ENCODE results near the gene CXCL10. TPM values are rescaled to one million over a fixed set of nuclear protein-coding genes. Genes with fewer than 3 reads are reported as not detected.

CXCL10 gene
- total and polyA plus RNA-seq, 4 donors: 0.84 to 9.4 (median 1.2) TPM

DNA sequence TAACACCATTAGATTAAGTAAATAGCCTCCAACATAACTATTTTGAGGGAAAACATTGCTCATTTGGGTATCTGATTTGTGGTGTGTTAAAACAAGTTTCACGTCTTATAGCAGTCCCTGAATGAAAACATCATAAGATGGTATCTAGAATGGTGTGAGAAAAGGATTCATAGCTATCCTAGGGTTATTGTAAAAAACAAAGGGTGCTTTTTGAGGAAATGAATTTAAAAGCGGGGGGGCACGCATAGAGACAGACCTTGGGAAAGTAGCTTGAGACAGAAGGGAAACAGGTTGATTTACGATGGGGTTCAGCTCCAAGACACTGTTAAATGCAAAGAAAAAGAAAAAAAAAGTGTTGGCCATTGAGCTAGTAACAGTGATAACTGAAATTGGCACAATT lies 768 bp upstream of the CXCL10 start (continued):
- TF ChIP-seq, protein P1, sequence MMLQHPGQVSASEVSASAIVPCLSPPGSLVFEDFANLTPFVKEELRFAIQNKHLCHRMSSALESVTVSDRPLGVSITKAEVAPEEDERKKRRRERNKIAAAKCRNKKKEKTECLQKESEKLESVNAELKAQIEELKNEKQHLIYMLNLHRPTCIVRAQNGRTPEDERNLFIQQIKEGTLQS (IDR thresholded peaks at IDR 0.05): no peak
- TF ChIP-seq YY1 (IDR thresholded peaks at IDR 0.05) (no peak), RAD21 (IDR thresholded peaks at IDR 0.05) (no peak), NR2F2 (IDR thresholded peaks at IDR 0.05) (no peak)
- TF ChIP-seq, protein P2, sequence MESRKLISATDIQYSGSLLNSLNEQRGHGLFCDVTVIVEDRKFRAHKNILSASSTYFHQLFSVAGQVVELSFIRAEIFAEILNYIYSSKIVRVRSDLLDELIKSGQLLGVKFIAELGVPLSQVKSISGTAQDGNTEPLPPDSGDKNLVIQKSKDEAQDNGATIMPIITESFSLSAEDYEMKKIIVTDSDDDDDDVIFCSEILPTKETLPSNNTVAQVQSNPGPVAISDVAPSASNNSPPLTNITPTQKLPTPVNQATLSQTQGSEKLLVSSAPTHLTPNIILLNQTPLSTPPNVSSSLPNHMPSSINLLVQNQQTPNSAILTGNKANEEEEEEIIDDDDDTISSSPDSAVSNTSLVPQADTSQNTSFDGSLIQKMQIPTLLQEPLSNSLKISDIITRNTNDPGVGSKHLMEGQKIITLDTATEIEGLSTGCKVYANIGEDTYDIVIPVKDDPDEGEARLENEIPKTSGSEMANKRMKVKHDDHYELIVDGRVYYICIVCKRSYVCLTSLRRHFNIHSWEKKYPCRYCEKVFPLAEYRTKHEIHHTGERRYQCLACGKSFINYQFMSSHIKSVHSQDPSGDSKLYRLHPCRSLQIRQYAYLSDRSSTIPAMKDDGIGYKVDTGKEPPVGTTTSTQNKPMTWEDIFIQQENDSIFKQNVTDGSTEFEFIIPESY (IDR thresholded peaks at IDR 0.05): no peak

DNA sequence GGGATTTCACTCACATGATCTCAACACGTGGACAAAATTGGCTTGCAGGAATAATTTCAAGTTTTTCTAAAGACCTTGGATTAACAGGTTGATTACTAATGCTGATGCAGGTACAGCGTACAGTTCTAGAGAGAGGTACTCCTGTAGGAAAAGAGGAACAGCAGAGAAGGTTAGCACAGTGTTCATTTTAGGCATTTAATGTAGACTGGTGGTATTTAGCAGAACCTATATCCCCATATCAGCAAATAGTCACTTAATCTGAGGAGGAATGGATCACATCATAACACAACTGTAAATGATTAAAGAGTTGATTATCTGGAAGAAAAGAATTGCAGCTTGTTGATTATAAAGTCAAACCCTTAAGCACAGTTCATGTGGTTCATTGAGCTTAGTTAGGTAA lies 620 bp downstream of the CXCL10 start:
- DNase-seq (ENCODE audit: low spot score): no peak
- H3K9ac ChIP-seq (ENCODE audit: low read depth in 1 of 2, low read length in 2 of 2): no peak overlapping the region
- no peak overlapping the region for H3K27ac ChIP-seq (ENCODE audit: low read depth in 1 of 2, low read length in 2 of 2)
- 89% methylated on average over 2 of the region's 2 CpGs for WGBS
- H3K36me3 ChIP-seq (ENCODE audit: control insufficient read depth in 4 of 4, insufficient read depth in 3 of 4, low read depth in 1 of 4, low read length in 3 of 4): no peaks in the 10 kb centered on the region
- TF ChIP-seq, protein P3, sequence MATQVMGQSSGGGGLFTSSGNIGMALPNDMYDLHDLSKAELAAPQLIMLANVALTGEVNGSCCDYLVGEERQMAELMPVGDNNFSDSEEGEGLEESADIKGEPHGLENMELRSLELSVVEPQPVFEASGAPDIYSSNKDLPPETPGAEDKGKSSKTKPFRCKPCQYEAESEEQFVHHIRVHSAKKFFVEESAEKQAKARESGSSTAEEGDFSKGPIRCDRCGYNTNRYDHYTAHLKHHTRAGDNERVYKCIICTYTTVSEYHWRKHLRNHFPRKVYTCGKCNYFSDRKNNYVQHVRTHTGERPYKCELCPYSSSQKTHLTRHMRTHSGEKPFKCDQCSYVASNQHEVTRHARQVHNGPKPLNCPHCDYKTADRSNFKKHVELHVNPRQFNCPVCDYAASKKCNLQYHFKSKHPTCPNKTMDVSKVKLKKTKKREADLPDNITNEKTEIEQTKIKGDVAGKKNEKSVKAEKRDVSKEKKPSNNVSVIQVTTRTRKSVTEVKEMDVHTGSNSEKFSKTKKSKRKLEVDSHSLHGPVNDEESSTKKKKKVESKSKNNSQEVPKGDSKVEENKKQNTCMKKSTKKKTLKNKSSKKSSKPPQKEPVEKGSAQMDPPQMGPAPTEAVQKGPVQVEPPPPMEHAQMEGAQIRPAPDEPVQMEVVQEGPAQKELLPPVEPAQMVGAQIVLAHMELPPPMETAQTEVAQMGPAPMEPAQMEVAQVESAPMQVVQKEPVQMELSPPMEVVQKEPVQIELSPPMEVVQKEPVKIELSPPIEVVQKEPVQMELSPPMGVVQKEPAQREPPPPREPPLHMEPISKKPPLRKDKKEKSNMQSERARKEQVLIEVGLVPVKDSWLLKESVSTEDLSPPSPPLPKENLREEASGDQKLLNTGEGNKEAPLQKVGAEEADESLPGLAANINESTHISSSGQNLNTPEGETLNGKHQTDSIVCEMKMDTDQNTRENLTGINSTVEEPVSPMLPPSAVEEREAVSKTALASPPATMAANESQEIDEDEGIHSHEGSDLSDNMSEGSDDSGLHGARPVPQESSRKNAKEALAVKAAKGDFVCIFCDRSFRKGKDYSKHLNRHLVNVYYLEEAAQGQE (IDR thresholded peaks at IDR 0.05): no peak
- TF ChIP-seq EGR1 (IDR thresholded peaks at IDR 0.05; ENCODE audit: low read depth in 2 of 2) (no peak), FOXA2 (IDR thresholded peaks at IDR 0.05) (no peak), YY1 (IDR thresholded peaks at IDR 0.05) (no peak), HNF4G (IDR thresholded peaks at IDR 0.05) (no peak), GABPA (IDR thresholded peaks at IDR 0.05 in 1 of 2, conservative IDR thresholded peaks at IDR 0.05 in 1 of 2) (no peak), SP1 (IDR thresholded peaks at IDR 0.05) (no peak), FOXA1 (IDR thresholded peaks at IDR 0.05) (no peak), RXRA (IDR thresholded peaks at IDR 0.05) (no peak), HNF4A (conservative IDR thresholded peaks at IDR 0.05) (no peak), NR2F2 (IDR thresholded peaks at IDR 0.05) (no peak)
- TF ChIP-seq, protein P4, sequence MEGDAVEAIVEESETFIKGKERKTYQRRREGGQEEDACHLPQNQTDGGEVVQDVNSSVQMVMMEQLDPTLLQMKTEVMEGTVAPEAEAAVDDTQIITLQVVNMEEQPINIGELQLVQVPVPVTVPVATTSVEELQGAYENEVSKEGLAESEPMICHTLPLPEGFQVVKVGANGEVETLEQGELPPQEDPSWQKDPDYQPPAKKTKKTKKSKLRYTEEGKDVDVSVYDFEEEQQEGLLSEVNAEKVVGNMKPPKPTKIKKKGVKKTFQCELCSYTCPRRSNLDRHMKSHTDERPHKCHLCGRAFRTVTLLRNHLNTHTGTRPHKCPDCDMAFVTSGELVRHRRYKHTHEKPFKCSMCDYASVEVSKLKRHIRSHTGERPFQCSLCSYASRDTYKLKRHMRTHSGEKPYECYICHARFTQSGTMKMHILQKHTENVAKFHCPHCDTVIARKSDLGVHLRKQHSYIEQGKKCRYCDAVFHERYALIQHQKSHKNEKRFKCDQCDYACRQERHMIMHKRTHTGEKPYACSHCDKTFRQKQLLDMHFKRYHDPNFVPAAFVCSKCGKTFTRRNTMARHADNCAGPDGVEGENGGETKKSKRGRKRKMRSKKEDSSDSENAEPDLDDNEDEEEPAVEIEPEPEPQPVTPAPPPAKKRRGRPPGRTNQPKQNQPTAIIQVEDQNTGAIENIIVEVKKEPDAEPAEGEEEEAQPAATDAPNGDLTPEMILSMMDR (IDR thresholded peaks at IDR 0.05; ENCODE audit: low read depth, low read length, missing input control): no peak
- TF ChIP-seq, protein P5, sequence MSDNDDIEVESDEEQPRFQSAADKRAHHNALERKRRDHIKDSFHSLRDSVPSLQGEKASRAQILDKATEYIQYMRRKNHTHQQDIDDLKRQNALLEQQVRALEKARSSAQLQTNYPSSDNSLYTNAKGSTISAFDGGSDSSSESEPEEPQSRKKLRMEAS (IDR thresholded peaks at IDR 0.05): no peak
- TF ChIP-seq, protein P1 (IDR thresholded peaks at IDR 0.05): no peak
- TF ChIP-seq, protein P2 (IDR thresholded peaks at IDR 0.05): no peak
- no peaks in the 10 kb centered on the region for H3K9me3 ChIP-seq (ENCODE audit: control insufficient read depth in 4 of 4, low read length in 3 of 4)
- H3K27me3 ChIP-seq (ENCODE audit: control insufficient read depth in 4 of 4, insufficient read depth in 4 of 4, low read length in 3 of 4): no peaks in the 10 kb centered on the region
- H3K4me1 ChIP-seq (ENCODE audit: control insufficient read depth in 4 of 4, insufficient read depth in 4 of 4, low read length in 3 of 4): peaks cover 0 to 5% (median 2%) of the 10 kb centered on the region in 4 donors
- H3K4me3 ChIP-seq (ENCODE audit: low read depth in 1 of 3, low read length in 3 of 3): no peak overlapping the region

Data from liver (tissue), 9 donors.